Renal cortex interstitium (tissue), 15 donors: ENCODE results near the gene ITGAL. TPM values are rescaled to one million over a fixed set of nuclear protein-coding genes. Genes with fewer than 3 reads are reported as not detected.
A peak's percentile ranks its signal among the peaks of the same experiment; 100 is the strongest.

Source experiments
- DNase-seq, 11 donors: peaks; one replicate each; pipeline ENCODE4 v3.0.0-alpha.2; 2013; ENCODE audit warnings: low read depth in 9 of 11, low spot score in 4 of 11; ENCODE audit errors: extremely low read depth in 1 of 11
- long read RNA-seq, 16 experiments: transcript quantifications; one replicate each; lab custom pipeline, GENCODE V29; 2026
- polyA plus RNA-seq, 3 donors: library from polyadenylated mRNA; unstranded; fragments of 120-200 nt; gene quantifications; one replicate each; pipeline ENCODE4 v1.2.1, GENCODE V29; 2013; ENCODE audit not compliant: insufficient read length in 3 of 3

Gene ITGAL
- polyA plus RNA-seq, result 1 to 10 TPM; 1.9 to 2.9 (median 2.6) TPM
- long read RNA-seq, donor 1, result 0 reads
- long read RNA-seq, donor 2, result 0 reads
- long read RNA-seq, donor 3, result 0 reads
- long read RNA-seq, donor 4, result 0 reads
- long read RNA-seq, donor 5, result 0 reads
- long read RNA-seq, donor 6, result 0 reads
- long read RNA-seq, donor 7, partial matches to known transcripts, result 44 of 44 reads
- long read RNA-seq, donor 7, other reads (novel, unspliced or antisense), result 0 of 44 reads
- long read RNA-seq, donor 8, result 0 reads
- long read RNA-seq, donor 9, result 0 reads
- long read RNA-seq, donor 10, partial matches to known transcripts, result 32 of 32 reads
- long read RNA-seq, donor 10, other reads (novel, unspliced or antisense), result 0 of 32 reads
- long read RNA-seq, donor 11, result 0 reads
- long read RNA-seq, donor 12, result 0 reads
- long read RNA-seq, donor 13, result 0 reads
- long read RNA-seq, donor 14, result 0 reads
- long read RNA-seq, donor 15, result 0 reads
- long read RNA-seq, donor 16, partial matches to known transcripts, result 0 of 1 reads
- long read RNA-seq, donor 16, other reads (novel, unspliced or antisense), result 0 of 1 reads

DNA sequence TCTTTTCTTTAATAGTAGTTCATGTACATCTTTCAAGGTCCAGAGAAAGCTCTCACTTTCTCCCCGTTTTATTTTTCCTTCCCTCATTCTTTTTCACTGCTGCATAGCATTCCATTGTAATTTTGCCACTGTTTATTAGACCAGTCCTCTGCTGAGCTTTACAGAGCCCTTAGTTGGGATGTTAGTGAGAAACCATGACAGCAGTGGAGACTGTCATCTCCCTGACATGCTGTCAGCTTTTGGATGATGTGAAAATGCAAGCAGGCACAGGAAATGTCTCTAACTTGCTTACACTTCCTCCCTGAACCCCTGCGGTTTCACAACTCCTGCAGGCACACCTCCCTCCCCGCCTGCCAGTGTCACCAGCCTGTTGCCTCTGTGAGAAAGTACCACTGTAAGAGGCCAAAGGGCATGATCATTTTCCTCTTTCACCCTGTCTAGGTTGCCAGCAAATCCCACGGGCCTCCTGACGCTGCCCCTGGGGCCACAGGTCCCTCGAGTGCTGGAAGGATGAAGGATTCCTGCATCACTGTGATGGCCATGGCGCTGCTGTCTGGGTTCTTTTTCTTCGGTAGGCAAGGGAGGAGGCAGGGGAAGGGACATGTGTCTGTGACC is at the start of gene ITGAL:
Gene ITGAL, plus strand, starts transcription at position 415 of the 615 bp plus-strand sequence. Its CDS starts 96 bp downstream, at position 511.
- DNase-seq, result no peak

DNA sequence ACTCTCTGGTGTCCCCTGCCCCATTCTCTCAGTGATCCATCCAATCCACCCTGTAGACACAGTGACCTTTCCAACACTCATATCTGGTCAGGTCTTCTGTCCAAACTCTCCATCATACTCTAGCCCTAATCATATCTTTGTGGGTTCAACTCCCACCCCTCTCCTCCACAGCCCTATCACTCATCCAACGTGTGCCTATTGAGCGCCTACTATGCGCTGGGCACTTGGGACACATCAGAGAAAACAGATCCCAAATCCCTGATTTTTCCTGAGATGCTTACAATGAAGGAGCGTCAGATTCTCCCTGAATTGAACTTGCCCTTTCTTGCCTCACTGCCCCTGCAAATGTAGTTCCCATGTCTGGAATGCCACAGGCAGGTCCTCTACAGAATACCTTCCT is 44.5 kb upstream of the ITGAL start:
- DNase-seq, result no peak

- no peak for DNase-seq
These were observed 43.2 kb upstream of the ITGAL start for GRCh38 chr16:30429418-30429677.

DNA sequence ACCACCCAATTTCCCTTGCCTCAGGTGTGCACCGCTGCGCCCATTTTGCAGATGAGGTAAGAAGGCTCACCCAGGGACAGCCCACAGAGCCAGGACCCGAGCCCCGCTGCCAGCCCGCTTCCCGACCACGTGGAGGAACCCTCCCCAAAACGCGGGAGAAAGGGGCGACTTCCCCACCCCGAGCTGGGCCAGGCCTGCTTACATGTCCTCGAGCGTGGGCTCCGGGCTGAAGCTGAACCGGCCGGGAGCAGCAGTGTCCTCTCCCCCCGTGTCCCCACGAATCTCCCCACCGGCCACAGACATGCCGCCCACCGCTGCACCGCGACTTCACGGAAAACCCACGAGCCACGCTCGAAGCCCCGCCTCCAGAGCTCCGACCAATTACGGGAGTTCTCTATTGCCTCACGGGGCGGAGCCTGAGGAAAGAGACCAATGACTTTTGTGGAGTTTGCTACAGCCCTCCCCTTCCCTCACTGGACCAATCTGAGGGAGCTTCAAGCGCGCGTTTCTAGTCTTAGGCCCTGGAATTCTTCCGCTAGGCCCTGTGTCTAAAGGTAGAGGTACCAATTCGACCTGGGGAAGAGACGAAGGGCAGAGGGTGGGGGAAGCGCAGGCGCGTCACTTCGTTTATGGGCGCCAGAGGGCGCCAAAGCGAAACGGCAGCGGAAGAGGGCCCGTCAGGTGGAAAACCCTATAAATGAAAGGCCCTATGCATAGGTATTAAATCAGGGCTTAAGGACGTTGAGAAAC is 42.7 kb upstream of the ITGAL start, which contains the start of gene DCTPP1:
Gene DCTPP1, minus strand, starts transcription at position 353 of the 750 bp plus-strand sequence. Its CDS starts 50 bp downstream, at position 303.
- DNase-seq, result peak; percentile 91 to 99 (median 96)

- no peak for DNase-seq
These were observed 42.0 kb upstream of the ITGAL start for GRCh38 chr16:30430428-30430970.

GRCh38 chr16:30434852-30435251 is 37.7 kb upstream of the ITGAL start:
- no peak for DNase-seq

DNA sequence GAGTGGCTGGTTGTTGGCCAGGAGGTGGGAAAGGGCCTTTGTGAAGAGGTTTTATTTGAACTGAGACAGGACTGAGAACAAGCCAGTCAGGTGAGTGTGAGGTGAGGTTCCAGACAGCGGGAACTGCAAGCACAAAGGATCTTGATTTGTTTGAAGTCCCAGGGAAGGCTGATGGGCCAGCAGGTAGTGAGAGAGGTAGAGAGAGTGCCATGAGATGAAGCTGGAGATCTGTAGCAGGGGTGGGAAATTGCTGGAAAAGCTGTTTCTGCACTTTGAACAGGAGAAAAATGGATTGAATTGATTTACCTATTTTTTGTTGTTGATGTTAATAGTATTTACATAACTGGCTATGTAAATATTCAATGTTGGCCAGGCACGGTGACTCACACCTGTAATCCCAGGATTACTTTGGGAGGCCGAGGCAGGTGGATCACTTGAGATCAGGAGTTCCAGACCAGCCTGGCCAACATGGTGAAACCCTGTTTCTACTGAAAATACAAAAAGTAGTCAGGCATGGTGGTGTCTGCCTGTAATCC is 35.0 kb upstream of the ITGAL start:
- DNase-seq, result no peak

GRCh38 chr16:30438835-30439234 is 33.7 kb upstream of the ITGAL start:
- DNase-seq, result no peak

GRCh38 chr16:30439720-30440348 is 32.7 kb upstream of the ITGAL start:
- DNase-seq, result no peak

DNA sequence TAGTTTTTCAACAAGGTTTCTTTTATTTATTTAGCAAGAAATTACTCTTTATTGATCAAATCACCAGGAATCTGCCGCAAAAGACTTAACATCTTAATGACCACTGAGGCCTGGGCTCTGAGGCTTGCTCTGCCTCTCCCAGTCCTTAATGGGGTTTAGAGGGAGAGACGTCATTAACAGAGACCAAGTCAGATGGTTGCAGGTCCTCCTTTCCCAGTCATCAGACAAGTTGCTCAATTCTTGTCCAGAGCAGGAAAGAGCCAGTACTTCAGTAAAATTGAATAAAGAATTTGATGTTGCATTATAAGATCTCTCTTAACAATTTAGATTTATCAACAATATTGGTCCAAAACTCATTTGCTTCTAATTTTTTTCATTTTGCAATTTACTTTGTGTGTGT is 28.9 kb upstream of the ITGAL start:
- DNase-seq, result no peak

GRCh38 chr16:30444231-30445148 is 28.1 kb upstream of the ITGAL start:
- DNase-seq, result no peak

GRCh38 chr16:30445149-30445407 is 27.5 kb upstream of the ITGAL start:
- no peak for DNase-seq

GRCh38 chr16:30445408-30446202 is 26.9 kb upstream of the ITGAL start, which contains the start of gene SEPHS2:
Gene SEPHS2, minus strand, starts transcription at chr16:30445874. Its CDS starts 147 bp downstream, at chr16:30445727.
- peak; percentile 92 to 98 (median 96) for DNase-seq

DNA sequence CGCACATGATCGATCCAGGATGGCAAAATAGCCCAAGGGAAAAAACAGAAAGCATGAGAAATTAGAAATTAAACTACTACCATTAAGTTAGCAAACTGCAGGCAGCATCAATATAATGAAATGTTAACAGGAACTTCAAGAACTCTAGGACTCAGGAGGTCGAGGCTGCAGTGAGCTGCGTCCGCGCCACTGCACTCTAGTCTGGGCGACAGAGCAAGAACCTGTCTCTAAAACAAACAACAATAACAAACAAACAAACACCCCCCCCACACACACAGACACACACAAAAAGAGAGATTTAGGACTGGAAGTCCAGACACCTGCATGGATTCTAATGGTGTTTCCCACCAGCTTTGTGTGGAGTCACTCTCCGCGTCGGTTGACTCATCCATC is 26.3 kb upstream of the ITGAL start:
- DNase-seq, result no peak

- DNase-seq, result peak in 2 of 11 donors; percentile 36 to 65
These were observed 24.9 kb upstream of the ITGAL start for GRCh38 chr16:30447512-30448226.

GRCh38 chr16:30449116-30449435 is 23.5 kb upstream of the ITGAL start:
- DNase-seq, result no peak
